Lung (tissue), 12 donors: ENCODE data around the gene STK32B. TPM values are rescaled to one million over a fixed set of nuclear protein-coding genes. Genes with fewer than 3 reads are reported as not detected.

Source experiments
- ATAC-seq: fragments of 200-7000 bp; cut with Tn5 transposase; one replicate; pipeline ENCODE4 v1.9.1; 2020; ENCODE audit warnings: moderate number of reproducible peaks; ENCODE audit not compliant: insufficient read depth, low FRiP score
- DNase-seq, 3 donors: peaks; one replicate each; pipeline ENCODE4 v3.0.0-alpha.2; 2013 to 2017
- H3K27ac ChIP-seq, 2 donors: one replicate each; pipeline ENCODE4 v1.5.1; 2013; ENCODE audit warnings: mild to moderate bottlenecking in 2 of 2, moderate library complexity in 2 of 2, control low read depth in 1 of 2, inconsistent platforms in 1 of 2, low read depth in 1 of 2, low read length in 1 of 2
- H3K27me3 ChIP-seq, 3 donors: one replicate each; pipeline ENCODE4 v1.5.1; 2013; ENCODE audit warnings: low read length in 2 of 3; ENCODE audit not compliant: control insufficient read depth in 3 of 3, insufficient read depth in 3 of 3
- H3K36me3 ChIP-seq, 4 donors: one replicate each; pipeline ENCODE4 v1.5.1; 2013; ENCODE audit warnings: low read length in 4 of 4, mild to moderate bottlenecking in 1 of 4, moderate library complexity in 1 of 4; ENCODE audit not compliant: control insufficient read depth in 4 of 4, insufficient read depth in 4 of 4
- H3K4me1 ChIP-seq, 5 donors: one replicate each; pipeline ENCODE4 v1.5.1; 2013; ENCODE audit warnings: low read length in 5 of 5, mild to moderate bottlenecking in 2 of 5, moderate library complexity in 1 of 5; ENCODE audit not compliant: control insufficient read depth in 5 of 5, insufficient read depth in 5 of 5
- H3K4me3 ChIP-seq: one replicate; pipeline ENCODE4 v1.5.1; 2013; ENCODE audit warnings: mild to moderate bottlenecking, control low read depth, moderate library complexity
- H3K9ac ChIP-seq, 2 donors: one replicate each; pipeline ENCODE4 v1.5.1; 2013; ENCODE audit warnings: low read length in 2 of 2, control low read depth in 1 of 2; ENCODE audit not compliant: insufficient read depth in 1 of 2
- H3K9me3 ChIP-seq, 4 donors: one replicate each; pipeline ENCODE4 v1.5.1; 2013; ENCODE audit warnings: low read length in 3 of 4, mild to moderate bottlenecking in 1 of 4, moderate library complexity in 1 of 4; ENCODE audit not compliant: control insufficient read depth in 4 of 4, insufficient read depth in 3 of 4
- WGBS, 2 donors: extraction: QIAGEN DNeasy Blood & Tissue Kit; methylation state at CpG; one replicate each; pipeline ENCODE4 v1.1.7; 2013; 5-methylcytosine and 5-hydroxymethylcytosine counted together
- polyA plus RNA-seq, 2 donors: library from polyadenylated mRNA; stranded (reverse); fragments of 200-250 nt; gene quantifications; one replicate each; pipeline ENCODE4 v1.2.1, GENCODE V29; 2013
- total RNA-seq, 2 donors: library from RNA; depleted of rRNA in 1 of 2; stranded (reverse); fragments of >200 nt in 1 of 2; gene quantifications; one replicate each; pipeline ENCODE4 v1.2.1, GENCODE V29; 2014 to 2021
- TF ChIP-seq, protein P1 (sequence below): IDR thresholded peaks from 2 replicates; pipeline ENCODE4 v1.5.1; 2012; ENCODE audit warnings: mild to moderate bottlenecking; ENCODE audit errors: control extremely low read depth, extremely low read depth
- donor health status: control.
- donor health status: control.
- donor health status: Bipolar disorder and iron deficiency.
- donor health status: healthy.
- donor health status: DM: yes; HTN: yes; CAD: no.

Gene STK32B
- total and polyA plus RNA-seq, 4 donors: 0.29 to 2.2 (median 1.4) TPM

DNA sequence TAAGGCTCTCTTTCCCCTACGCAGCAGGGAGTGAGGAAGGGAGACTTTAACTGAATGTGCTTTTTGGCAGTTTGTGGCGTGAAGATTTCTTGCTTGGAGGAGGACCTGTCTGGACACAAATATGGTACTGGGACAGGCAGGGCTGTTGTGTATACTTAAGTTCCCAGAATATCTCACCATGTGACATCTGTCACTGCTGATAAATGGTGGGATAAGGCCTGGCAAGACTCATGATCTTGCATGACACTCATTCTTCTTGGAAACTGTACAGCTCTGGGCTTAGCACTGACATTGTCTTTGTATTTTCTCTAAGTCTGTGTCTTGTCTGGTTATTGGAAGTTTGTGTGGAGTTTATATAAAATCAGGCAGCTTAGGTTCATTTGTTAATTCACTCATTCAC is 93.1 kb downstream of the STK32B start:
- 87 to 90% methylated on average over 2 of the region's 2 CpGs for WGBS, 2 donors
- peaks cover 0 to 6% (median 0%) of the 10 kb centered on the region in 3 donors for H3K27me3 ChIP-seq
- ATAC-seq (no peak), DNase-seq (no peak)
- TF ChIP-seq, protein P1, sequence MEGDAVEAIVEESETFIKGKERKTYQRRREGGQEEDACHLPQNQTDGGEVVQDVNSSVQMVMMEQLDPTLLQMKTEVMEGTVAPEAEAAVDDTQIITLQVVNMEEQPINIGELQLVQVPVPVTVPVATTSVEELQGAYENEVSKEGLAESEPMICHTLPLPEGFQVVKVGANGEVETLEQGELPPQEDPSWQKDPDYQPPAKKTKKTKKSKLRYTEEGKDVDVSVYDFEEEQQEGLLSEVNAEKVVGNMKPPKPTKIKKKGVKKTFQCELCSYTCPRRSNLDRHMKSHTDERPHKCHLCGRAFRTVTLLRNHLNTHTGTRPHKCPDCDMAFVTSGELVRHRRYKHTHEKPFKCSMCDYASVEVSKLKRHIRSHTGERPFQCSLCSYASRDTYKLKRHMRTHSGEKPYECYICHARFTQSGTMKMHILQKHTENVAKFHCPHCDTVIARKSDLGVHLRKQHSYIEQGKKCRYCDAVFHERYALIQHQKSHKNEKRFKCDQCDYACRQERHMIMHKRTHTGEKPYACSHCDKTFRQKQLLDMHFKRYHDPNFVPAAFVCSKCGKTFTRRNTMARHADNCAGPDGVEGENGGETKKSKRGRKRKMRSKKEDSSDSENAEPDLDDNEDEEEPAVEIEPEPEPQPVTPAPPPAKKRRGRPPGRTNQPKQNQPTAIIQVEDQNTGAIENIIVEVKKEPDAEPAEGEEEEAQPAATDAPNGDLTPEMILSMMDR: no peak
- no peaks in the 10 kb centered on the region for H3K9me3 ChIP-seq
- H3K4me1 ChIP-seq: no peaks in the 10 kb centered on the region
- H3K4me3 ChIP-seq: no peak overlapping the region
- H3K27ac ChIP-seq: no peak overlapping the region
- no peaks in the 10 kb centered on the region for H3K36me3 ChIP-seq
- no peak overlapping the region for H3K9ac ChIP-seq

DNA sequence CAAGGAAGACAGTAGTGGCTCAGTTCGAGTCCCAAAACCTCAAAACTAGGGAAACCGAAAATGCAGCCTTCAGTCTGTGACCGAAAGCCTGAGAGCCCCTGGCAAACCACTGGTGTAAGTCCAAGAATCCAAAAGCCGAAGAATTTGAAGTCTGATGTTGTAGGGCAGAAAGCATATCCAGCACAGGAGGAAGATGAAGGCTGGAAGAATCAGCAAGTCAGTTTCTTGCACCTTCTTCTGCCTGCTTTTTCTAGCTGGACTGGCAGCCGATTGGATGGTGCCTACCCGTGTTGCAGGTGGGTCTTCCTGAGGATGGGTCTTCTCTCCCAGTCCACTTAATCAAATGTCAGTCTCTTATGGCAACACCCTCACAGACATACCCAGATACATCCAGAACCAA is 95.0 kb downstream of the STK32B start:
- H3K4me3 ChIP-seq: no peak overlapping the region
- no peak overlapping the region for H3K27ac ChIP-seq
- no peaks in the 10 kb centered on the region for H3K36me3 ChIP-seq
- ATAC-seq (no peak), DNase-seq (no peak)
- TF ChIP-seq, protein P1: no peak
- peaks cover 0 to 9% (median 0%) of the 10 kb centered on the region in 3 donors for H3K27me3 ChIP-seq
- 75 to 79% methylated on average over 6 of the region's 6 CpGs for WGBS, 2 donors
- H3K9me3 ChIP-seq: no peaks in the 10 kb centered on the region
- no peak overlapping the region for H3K9ac ChIP-seq
- no peaks in the 10 kb centered on the region for H3K4me1 ChIP-seq

DNA sequence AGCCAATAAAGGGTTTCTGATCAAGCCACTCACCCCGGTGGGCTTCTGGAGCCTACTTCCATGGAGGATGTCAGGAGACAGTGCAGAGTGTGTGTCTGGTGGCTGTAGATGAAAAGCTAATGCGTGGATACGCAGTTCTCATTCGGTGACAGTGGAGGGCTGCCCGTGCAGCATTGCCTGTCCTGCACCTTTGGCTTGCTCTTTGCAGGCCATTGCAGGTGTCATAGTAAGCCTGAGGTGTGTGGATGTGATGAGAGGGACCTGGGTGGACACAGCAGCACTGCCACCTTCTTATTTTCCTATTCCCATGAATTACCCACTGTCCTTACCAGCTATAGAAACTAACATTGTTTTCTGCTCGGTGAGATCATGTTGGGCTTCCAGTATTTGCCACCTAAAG is 101.2 kb downstream of the STK32B start:
- no peak overlapping the region for H3K9ac ChIP-seq
- WGBS, 2 donors: 87 to 88% methylated on average over 6 of the region's 6 CpGs
- peaks cover 0 to 2% (median 0%) of the 10 kb centered on the region in 5 donors for H3K4me1 ChIP-seq
- peaks cover 0 to 15% (median 0%) of the 10 kb centered on the region in 3 donors for H3K27me3 ChIP-seq
- no peak for ATAC-seq
- TF ChIP-seq, protein P1: no peak
- no peak overlapping the region for H3K27ac ChIP-seq
- H3K36me3 ChIP-seq: no peaks in the 10 kb centered on the region
- DNase-seq: no peak
- H3K9me3 ChIP-seq: peaks cover 0 to 1% (median 0%) of the 10 kb centered on the region in 4 donors
- no peak overlapping the region for H3K4me3 ChIP-seq

DNA sequence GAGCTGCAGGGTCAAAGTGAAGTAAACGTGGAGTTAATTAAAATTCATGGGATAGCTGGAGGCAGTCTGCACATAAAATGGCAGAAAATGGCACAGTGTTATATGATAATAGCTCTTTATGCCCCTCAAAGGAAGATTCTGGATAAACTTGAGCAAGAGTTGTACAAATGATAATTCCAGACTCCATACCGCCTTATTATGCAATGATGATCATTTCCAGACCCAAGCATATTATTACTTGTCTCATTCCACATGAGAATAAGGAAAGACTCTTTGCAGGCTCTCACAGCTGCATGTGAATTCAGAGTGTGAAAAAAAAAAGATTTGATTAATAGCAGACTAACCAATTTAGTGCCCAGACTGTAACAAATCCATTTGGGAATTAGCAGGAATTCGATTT is 105.4 kb downstream of the STK32B start:
- Histone ChIP-seq H3K4me1 (peaks cover 0 to 2% (median 0%) of the 10 kb centered on the region in 5 donors), H3K36me3 (no peaks in the 10 kb centered on the region), H3K9ac (no peak overlapping the region), H3K4me3 (no peak overlapping the region), H3K27me3 (peaks cover 0 to 17% (median 0%) of the 10 kb centered on the region in 3 donors), H3K27ac (no peak overlapping the region), H3K9me3 (peaks cover 0 to 7% (median 0%) of the 10 kb centered on the region in 4 donors)
- TF ChIP-seq, protein P1: no peak
- DNase-seq (no peak), ATAC-seq (no peak)
- WGBS, 2 donors: 64 to 74% methylated on average over 3 of the region's 3 CpGs
